Left renal pelvis (tissue), 4 donors: ENCODE results near the gene TNK2. TPM values are rescaled to one million over a fixed set of nuclear protein-coding genes. Genes with fewer than 3 reads are reported as not detected.

Experiments used
- DNase-seq, 4 donors: peaks; one replicate each; pipeline ENCODE4 v3.0.0-alpha.2; 2013; ENCODE audit warnings: low read depth in 4 of 4, low spot score in 3 of 4
- polyA plus RNA-seq, 4 donors: library from polyadenylated mRNA; unstranded; fragments of 120-200 nt; gene quantifications; one replicate each; pipeline ENCODE4 v1.2.1, GENCODE V29; 2013; ENCODE audit not compliant: insufficient read length in 4 of 4

The TNK2 gene
- polyA plus RNA-seq, 4 donors: 21.6 to 42.0 (median 31.6) TPM

DNA sequence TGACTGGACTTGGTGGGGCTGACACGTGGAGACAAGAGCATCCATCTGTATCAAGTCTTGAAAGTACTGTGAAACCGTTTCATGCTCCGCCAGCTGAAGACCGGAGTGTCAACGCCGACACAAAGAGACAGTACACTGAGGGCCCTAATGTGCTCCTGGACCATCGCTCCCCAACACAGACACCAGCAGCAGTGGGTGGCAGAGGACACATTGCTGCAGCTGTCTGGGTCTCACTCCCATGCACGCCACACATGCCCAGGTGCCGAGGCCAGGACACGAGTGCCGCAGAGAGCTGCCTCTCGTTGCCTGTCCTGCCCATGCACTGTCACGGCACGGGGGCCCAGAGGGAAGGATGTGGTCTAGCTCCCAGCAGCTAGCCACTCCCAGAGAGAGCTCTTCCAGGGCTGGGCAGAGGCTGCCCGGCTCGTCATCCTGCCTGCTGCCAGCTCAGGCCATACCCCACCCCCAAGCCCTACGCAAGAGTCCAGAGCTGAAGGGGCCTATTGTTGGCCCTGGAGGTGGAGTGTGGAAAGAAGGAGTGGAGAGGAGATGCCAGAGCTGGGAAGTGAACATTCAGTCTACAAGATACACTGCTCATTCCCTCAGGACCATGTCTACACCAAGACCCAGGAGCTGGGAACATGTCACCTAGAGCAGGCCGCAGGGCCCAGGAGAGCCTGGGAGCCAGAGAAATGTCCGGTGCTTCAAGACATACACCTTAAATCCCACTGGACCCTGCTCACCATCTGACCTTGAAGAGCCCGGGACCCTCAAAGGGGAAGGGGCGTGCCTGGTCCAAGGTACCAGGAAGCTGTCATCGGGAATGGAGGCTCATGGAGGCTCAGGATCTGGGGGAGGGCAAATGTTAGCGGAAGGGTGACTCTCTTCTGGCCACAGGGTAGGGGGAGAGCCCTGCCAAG lies 7.7 kb downstream of the TNK2 start:
- no peak for DNase-seq

DNA sequence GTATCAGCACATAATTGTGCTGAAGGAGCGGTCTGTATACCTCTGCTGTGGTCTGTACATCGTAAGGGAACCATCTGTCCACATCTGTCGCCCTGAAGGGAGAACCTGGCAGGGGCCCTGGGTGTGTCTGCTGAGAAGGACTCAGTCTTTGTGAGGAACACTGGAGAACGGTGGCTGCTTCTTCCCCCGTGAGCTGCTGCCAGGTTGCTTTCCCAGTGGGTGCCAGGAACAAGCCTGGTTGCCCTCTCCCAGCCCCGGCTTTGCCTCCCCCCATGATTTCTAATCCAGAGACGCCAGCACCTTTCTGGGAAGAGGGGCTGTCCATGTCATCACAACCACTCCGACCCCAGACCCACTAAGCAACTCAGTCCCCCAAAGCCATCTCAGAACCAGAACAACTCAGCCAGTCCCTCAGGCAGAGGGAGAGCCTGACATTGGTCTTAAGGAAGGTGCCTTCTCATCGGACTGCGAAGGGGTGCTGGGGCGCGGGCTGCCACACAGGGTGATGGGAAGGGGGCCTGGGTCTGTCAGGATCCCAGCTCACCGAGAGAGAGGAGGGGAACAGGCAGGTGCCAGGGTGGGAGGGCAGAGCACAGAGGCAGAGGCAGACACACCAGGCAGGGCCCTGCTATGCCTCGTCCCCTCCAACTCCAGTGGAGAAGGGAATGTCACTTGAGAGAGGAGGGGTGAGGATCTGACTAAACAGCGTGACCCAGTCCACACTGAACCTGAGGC lies 8.5 kb downstream of the TNK2 start:
- no peak for DNase-seq

DNA sequence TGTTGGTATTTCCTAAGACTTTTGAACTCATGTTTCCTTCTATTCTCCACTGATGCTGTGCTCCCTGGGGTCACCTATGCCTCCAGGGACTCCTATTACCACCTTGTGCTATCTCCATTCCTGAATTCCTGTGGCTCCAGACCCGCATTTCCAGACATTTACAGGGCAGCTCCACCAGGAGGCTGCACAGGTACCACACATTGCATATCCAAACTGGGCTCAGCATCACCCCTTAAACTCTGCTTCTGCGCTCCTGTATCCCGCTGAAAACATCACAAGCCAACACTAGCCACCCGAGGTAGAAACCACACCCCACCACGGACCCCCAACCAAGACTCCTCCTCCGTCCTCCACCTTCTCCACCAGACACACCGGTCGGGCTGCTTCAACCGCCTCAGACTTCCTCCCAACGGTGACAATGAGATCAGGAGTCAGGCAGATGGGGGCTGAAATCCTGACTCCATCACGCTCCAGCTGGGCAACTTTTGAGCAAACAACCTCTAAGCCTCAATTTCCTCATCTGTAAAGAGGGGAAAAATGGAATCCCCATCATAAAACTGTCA lies 10.4 kb downstream of the TNK2 start:
- no peak for DNase-seq

DNA sequence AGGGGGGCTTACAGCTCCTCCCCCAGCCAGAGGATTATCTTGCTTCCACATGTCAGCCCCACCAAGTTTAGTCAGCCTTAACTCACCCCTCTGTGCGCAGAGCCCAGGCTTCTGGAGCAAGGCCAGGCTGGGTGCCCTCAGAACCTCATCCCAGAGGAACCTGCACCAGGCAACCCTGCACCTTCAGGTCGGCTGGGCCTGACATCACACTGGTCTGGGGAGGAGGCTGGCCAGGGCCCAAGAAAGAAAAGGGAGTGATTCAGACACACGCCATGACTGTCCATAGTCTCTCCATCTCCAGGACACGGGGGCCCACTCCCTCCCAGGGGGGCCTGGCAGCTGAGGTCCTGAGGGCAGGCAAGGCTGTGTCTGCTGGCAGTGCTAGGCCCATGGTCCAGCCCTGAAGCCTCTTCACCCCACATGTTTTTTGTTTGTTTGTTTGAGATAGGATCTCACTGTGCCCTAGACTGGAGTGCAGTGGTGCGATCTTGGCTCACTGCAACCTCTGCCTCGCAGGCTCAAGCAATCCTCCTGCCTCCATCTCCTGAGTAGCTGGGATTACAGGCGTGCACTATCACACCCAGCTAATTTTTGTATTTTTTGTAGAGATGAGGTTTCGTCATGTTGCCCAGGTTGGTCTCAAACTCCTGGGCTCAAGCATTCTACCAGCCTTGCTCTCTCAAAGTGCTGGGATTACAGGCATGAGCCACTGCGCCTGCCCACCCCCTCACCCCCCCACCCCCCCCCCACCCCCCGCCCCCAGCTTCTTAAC lies 11.1 kb downstream of the TNK2 start:
- DNase-seq: no peak

DNA sequence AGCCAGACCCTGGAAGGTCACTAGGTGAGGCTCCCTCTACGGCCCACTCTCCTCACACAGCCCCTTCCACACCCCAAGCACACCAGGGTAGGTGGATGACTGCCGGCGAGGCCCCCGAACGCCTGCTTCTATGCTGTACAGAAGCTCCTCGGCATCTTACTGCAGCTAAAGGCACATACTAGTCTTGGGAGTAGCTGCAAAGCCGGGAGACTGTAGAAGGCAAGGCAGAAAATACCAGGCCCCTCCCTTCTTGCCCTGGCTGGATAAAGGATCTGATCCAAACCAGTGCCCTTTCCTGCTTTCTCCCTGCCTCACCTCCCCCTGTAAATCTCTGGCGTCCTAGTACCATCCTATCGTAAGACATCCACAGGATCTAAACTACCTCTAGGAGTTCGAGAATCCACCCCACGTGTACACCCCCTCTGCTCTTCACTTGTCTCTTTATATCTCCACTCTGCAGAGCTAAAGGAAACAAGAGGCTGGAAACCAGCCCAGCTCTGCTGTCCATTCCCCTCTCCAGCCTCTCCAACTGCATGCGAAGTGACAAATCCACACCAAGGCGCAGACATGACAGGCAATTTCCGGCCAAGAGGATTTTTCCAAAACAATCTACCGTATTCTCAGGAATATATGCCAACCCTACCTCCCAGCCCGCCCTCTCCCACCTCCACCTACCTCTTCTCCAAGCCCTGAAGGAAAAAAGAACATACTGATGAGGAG lies 11.8 kb downstream of the TNK2 start:
- DNase-seq: no peak

DNA sequence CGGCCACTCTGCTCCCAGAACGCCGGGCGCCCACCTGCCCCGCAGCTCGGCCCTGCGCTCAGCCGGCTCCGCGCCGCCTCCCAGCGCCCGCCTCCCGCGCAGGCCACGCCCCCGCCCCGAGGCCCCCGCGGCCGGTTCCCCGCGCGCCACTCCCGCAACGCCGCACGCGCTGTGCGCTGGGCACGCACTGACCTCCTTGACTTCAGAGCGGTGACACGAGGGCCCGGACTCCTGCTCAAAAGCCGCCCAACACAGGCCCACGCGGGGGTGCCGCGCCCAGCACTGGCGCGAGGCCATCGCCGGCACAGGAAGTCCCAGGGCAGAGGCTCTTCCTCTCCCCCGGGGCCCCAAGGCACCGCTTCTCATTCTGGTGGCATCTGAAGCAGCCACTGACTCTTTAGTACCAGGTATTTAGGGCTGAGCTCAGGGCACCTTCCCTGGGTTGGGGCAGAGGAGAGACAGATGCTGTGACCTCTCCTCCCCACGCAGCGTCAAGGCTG lies 12.4 kb downstream of the TNK2 start:
- DNase-seq: no peak

DNA sequence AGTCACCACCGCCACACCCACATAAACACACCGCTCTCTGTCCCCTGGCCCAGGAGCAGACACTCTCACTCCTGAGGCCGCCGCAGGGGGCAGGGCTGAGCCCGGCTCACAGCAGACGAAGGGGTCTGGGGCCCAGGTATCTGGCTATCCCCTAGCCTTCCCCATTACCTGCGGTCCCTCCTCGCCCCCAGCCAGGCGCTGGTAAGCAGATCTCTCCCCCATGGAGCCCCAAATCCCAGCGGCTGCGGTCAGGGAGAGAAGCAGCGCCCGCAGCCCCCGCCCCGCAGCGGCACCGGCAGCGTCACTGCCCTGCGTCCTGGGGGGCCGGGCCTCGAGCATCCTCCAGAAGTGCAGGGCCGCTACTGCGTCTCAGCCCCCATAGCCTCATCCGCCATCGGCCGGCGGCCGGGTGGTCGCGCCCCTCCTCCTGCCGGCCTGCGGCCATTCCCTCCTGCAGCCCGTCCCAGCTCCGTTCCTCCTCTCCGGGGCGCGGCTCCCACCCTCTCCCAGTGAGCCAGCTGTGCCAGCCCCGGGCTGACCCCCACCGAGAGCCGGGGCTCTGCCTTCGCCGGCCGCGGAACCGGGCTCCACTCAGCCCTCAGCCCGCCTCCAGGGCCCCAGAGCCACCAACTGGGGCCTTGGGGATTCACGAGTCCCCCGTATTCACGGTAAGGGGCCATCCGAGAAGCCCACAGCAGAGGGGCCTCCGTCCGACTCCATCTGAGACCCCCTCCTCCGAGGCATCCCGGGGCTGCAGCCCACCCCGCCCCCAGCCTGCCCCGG lies 13.1 kb downstream of the TNK2 start:
- DNase-seq: no peak

DNA sequence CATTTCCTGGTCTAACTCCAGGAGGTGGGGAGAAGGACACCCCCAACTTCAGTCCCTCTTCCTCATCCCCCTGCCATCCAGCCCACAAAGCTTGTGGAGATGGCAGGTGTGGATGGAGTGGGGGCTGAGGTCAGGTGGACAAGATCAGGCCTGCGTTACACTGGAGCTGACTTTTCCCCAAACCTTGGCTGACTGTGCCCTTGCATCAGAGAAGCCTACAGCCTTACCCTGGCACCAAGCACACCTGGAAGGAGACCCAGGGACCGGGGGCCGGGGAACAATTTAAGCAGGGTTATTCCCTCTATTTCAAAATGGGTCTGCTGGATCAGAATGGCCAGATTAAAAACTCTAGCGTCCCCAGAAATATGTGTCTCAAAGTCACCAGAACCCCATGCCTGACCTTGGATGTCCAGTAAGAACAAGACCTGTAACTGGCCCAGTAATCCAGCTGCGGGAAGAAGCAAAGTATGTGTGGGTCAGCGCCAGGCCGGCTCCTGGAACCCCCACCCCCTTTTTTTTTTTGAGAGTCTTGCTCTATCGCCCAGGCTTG lies 14.4 kb downstream of the TNK2 start:
- no peak for DNase-seq

DNA sequence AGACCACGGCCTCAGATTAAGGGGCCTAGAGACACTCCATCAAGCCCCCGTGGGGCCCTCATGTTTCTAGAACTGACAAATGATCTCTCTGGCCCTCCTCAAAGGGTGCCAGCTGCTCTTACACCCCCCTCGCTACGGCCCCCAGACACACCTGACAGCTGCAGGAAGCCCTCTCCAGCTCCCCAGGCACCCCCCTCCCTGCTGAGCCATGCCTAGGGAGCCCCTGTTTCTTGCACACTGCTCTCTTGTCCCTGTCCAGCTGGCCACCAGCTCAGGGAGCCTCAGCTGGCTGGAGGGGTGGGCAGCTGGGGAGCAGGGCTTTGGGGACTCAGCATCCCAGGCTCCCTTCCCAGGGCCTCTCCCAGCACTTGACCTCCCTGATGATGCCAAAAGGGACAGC lies 14.8 kb downstream of the TNK2 start:
- DNase-seq: no peak

DNA sequence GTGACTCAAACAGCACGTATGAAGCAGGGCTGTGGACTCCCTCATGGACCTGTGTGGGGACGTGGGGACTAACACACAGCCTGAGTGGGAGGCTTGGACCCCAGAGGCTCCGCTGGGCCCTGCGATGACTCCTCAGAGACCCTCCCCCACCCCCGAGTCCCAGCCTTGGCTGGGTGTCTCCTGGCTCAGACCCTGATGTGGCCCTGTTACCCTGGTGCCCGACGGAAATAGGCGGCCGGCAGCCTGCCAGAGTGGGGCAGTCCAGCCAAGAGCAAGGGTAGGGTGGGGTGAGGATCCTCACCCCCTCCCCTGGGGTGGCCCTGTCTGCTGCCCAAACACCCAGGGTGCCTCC lies 15.3 kb downstream of the TNK2 start:
- no peak for DNase-seq

DNA sequence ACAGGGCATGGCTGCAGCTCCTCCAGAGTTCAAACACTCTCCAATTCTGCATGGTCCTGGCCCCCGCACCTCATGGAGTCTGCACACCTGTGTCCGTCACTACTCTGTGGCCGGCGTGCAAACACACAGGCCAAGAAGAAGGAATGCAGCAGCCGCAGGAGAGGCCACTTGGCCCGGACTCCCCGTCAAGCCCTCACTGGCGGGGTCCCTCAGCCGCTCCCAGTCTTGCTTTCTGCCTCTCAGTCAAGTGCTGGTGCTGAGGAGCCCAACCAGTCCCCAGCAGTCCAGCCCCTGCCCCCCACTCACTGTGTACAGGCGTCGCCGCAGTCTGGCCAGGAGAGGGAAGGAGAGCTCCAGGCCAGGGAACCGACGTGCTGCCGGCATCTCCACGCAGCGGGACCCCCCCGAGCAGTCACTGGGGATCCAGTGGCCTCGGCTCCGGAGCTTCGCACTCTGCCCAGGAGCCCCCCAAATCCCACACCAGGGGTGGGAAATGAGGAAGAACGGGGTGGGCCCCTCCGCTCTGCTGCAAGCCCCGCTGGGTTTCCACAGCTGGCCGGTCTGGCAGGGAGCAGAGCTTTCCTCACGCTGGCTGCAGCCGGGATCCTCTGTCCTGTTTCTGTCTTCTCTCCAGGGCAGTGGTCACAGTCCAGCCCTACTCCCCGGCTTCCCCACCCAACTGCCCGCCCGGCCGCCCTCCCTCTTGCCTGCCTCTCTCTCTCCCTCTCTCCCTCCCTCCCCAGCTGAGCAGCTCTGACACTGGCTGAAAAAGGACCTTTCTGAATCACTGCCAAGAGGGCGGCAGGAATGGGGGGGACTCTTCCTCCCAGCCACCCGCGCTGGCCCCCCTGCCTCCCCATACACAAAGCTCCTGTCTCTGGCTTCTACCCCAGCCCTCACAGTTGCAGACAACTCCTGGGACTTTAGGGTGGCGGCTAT lies 16.0 kb downstream of the TNK2 start:
- no peak for DNase-seq

DNA sequence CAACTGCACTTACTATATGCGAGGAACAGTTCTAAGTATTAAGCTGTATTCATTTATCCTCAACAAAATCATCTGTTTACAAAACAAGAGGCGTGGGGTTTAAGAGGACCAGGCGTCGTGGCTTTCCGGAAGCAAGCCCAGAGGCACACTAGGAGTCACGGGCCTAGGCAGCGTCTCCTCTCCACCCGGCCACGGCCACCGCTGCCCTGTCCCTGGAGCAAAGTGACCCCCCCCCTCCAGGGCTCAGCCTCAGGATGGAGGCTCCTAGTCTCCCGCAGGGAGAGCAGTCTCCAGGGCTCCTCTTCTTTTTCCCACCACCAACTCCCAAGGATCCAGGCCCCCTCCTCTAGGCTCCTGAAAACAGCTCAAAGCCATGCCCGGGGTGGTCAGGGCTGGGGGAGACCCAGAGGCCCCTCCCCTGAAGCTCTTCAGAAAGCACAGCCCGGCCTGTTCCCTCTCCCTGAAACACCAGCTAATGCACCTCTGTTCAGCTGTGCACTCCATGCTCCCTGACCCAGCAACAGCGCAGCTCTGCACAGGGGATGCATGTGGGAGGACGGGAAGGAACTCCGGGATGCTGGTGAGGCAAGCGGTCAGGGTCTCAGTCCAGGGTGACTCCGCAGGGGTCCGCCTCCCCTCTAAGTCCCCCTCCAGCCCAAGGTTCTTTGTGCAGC lies 16.8 kb downstream of the TNK2 start:
- no peak for DNase-seq

DNA sequence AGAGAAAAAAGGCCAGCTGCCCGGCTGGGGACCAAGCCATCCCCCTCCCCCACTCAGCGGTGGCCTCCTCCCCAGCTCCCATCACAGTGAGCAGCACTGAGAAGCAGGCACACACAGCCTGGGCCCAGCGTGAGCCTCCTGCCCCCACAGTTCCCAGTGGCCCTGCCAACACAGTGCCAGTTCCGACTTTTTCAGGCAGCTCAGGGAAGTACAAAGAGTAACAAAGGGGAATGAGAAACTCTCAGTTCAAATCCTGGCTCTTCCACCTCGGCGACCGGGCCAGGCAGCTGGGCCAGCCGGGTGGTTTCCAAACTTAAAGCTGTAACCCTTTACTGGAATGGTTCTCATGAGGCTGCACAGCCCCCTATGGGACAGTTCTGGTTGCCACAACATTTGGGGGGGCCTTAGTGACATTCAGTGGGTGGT lies 18.5 kb downstream of the TNK2 start:
- no peak for DNase-seq

DNA sequence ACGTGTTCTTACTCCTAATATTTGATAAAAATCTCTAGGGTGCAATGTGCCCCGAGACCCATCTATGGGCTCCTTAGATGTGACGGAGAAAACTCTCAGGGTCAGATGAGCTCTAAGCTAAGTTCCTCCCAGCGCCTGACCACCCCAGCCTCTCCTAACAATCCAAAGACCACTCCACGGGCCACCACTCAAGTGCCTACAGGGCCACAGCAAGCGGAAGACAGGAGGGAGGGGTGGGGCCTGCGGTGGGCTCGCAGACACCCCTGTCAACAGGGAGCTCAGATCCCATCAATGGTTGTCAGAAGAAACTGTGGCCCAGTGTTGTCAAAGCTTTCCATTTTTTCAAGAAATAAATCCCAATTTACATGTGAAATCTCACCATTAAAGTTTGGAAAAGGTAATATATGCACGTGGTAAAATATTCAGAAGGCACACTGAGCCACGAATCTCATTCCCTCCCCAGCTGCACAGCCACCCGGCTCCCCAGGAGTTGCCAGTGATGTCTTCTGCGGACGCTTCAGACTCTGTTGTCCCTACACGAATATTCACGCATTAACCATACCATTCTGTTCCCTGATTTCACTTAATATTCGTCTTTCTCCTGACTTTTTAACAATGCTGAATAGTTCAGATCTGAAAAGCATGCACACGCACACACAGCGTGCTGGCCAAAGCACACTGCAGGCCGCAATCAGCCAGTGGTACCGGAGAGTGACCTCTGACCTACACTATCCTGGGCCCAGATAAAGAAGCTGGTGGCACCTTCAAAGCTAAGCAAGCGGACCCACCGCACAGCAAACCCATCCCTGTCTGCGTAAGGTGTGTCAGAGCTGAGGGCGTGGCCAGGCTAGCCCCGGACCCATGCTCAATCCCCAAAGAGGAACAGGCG lies 19.1 kb downstream of the TNK2 start:
- no peak for DNase-seq

DNA sequence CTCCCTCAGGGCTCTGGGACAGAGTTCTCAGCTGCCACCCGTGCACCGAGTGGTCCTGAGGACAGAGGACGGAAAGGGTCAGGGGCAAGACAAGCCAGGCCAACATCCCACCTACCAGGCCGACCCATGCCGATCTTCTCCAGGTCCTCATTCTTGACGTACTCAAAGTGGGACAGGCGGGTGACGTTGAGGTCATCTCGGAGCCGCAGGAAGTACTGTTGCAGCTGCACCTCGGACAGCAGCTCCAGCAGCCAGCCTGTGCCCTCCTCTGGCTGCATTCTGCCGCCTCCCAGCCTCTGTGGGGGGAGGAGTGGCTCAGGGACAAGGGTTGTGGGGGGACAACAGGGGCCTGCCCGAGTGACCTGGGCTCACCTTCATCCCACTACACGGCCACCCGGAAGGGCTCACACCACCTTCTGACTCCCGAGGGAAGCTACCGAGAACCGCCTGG lies 20.0 kb downstream of the TNK2 start:
- no peak for DNase-seq

DNA sequence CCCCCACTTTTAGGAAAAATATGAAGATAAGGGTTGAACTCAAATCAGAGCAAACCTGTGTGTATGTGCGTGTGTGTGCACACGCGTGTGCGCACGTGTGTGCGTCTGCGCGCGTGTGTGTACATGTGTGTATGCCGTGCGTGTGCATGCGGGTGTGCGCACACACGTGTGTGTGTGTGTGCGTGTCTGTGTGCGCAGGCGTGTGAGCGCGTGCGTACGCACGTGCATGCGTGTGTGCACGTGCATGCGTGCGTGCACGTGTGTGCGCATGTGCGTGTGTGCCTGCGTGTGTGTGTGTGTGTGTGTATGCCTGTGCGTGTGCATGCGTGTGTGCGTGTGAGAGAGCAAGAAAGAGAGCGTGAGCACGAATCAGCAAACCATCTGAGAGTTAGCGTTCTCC lies 20.7 kb downstream of the TNK2 start:
- DNase-seq: no peak
